ENCODE measurements around the gene CR1.
A peak's percentile ranks its signal among the peaks of the same experiment; 100 is the strongest.

- TF ChIP-seq POLR2A (IDR thresholded peaks at IDR 0.05) = no peak
- TF ChIP-seq CTCF (IDR thresholded peaks at IDR 0.05) = peak; percentile 21 to 66 (median 60)
Observed at GRCh38 chr1:207619871-207620542, 124.0 kb downstream of the CR1 start.

All from body of pancreas (tissue), 4 donors.